Adrenal gland (tissue), 5 donors: ENCODE results near the gene USP3.

Experiments used
- CTCF ChIP-seq, 6 experiments: fragments of 450-650 bp in 4 of 6; fragments of 200-600 bp in 2 of 6; sonication (generic) in 1 of 6; IDR thresholded peaks; 1 replicate in 5 of 6; 2 replicates in 1 of 6; pipeline versions ENCODE4 v1.5.1 to v1.8.0; 2016 to 2021; ENCODE audit warnings: antibody characterized with exemption in 6 of 6, mild to moderate bottlenecking in 2 of 6, moderate library complexity in 1 of 6
- POLR2A ChIP-seq, 2 donors: fragments of 450-650 bp; IDR thresholded peaks; one replicate each; pipeline ENCODE4 v1.6.1; 2017; ENCODE audit warnings: antibody characterized with exemption in 2 of 2, mild to moderate bottlenecking in 2 of 2, moderate library complexity in 1 of 2
- donor health status: DM: no; HTN: no; CAD: no.

GRCh38 chr15:63595688-63596087, 91.3 kb downstream of the USP3 start:
- TF ChIP-seq POLR2A (IDR thresholded peaks at IDR 0.05): no peak
- no peak for TF ChIP-seq CTCF (IDR thresholded peaks at IDR 0.05)
